NB4 (cell line): Measurements from ENCODE around the gene NOD1.
A peak's percentile ranks its signal among the peaks of the same experiment; 100 is the strongest.

Experiments used
- DNase-seq: peaks from one replicate; pipeline ENCODE4 v3.0.0; 2010; ENCODE audit warnings: low read depth
- H3K4me3 ChIP-seq: one replicate; pipeline ENCODE4 v1.5.1; 2011; ENCODE audit warnings: mild to moderate bottlenecking, low read depth, low read length, moderate library complexity
- CTCF ChIP-seq: IDR thresholded peaks from one replicate; pipeline ENCODE4 v1.5.1; 2012; ENCODE audit warnings: low read depth, low read length
- MAX ChIP-seq: IDR thresholded peaks from 2 replicates; pipeline ENCODE4 v1.6.1; 2011; ENCODE audit warnings: low read depth, low read length
- MYC ChIP-seq: IDR thresholded peaks from 2 replicates; pipeline ENCODE4 v1.6.1; 2011; ENCODE audit warnings: low read depth, low read length
- POLR2A ChIP-seq: IDR thresholded peaks from 2 replicates; pipeline ENCODE4 v1.6.1; 2011; ENCODE audit warnings: mild to moderate bottlenecking; ENCODE audit not compliant: insufficient read length; ENCODE audit errors: extremely low read depth

Gene NOD1

GRCh38 chr7:30450983-30451497 lies 27.5 kb downstream of the NOD1 start:
- H3K4me3 ChIP-seq = no peak overlapping the region
- TF ChIP-seq MAX (no peak), CTCF (no peak), POLR2A (no peak), MYC (no peak)
- DNase-seq = no peak

DNA sequence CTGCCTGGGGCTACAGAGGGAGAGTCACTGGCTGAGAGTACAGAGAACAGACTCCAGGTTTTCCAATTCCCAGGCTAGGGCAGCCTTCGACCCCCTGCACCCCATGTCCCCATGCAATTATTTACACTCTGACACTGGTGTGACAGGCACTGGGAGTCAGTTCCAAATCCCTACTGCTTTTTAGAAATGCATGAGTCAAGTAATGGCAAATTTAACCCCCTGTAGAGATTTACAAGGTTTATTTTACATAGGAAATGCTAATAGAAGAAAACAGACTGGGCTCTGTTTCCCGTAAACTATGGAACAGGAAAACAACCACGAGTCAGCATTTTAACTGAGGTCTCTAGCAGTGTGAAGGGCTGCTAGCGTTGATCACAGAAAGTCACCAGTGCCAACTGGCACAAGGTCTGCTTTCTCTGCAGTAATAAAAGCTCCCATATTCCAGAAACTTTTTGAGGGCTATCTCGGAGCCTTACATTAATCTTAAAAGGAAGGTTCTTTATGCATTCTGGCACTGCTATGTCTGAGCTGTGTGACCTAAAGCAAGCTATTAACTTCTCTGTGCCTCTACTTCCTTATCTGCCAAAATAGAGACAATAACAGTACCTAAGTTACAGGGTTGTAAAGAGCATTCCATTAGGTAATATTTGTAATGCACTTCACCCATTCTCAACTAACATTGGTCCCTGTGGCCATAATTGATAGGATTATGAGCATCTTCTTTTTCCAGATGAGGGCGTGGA lies 28.2 kb downstream of the NOD1 start:
- TF ChIP-seq POLR2A = no peak
- H3K4me3 ChIP-seq = no peak overlapping the region
- DNase-seq = no peak

DNA sequence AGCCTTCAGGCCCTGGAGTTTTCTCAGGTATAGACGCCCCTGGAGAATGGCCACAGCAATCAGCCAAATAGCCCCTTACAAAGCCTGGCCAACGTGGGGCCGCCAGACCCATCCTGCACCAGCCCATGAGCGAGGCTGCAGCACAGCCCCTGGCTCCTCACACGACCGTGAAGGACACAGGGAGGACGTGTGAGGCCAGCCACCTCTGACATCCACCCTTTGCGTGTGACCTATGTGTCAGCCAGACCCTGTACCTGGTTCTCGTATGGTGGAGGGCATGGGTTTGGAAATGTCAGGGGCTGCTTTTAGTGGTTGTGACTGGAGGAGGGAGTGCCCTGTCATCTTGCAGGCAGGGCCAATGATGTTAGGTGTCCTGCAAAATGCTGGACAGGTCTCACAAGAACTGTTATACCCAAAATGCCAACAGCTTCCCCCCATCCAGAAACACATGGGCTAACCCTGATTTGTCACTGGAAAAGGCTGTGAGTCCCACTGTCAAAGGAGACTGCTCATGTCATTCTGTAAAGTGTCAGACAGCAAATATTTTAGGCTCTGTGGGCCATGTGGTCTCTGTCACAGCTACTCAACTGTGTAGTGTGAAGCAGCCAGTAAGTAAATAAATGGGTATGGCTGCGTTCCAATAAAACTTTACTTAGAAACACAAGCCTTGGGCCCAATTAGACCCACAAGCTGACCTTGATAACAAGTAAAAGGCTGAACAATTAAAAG lies 30.0 kb downstream of the NOD1 start:
- TF ChIP-seq MYC (no peak), CTCF (no peak)
- DNase-seq = no peak
- H3K4me3 ChIP-seq = no peak overlapping the region

DNA sequence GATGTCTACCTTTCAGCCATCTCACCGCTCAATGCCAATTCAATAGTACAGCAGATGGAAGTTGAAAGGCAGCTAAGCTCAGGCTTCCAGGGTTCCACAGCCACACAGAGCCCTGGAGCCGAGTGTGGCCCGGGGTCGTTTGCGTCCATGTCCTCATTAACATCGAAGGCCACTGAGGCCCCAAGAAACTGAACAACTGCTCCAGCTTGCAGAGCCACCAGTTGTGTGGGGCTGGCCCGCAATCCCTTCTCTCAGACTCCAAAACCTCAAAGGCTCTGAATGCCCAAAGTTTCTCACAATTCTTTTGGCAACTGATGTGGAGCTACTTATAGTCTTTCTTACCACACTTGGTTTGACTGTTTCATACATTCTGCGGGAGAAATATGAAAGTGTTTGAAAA lies 31.1 kb downstream of the NOD1 start:
- no peak overlapping the region for H3K4me3 ChIP-seq
- TF ChIP-seq CTCF (no peak), POLR2A (no peak), MAX (no peak), MYC (no peak)

DNA sequence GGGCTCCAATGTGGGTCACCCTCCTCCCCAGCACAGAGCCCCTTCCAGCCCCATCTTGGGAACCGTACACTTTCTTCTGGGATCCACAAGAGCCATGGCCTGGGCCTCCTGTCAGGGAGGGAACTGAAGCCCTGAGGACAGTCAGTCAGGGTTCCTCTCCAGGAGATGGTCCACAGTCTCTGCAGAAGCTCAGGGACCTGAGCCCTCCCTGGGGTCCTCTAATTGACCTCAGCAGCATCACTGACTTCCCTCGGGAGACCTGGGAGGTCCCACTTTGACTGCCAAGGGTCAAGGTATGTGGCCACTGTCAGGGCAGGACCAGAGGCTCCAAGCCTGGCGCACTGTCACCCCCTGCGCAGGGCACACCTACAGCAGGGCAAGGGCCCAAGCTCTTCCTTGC lies 32.3 kb downstream of the NOD1 start:
- no peak overlapping the region for H3K4me3 ChIP-seq
- TF ChIP-seq CTCF = no peak
- no peak for TF ChIP-seq MAX
- no peak for TF ChIP-seq MYC
- TF ChIP-seq POLR2A = no peak
- DNase-seq = no peak

More for the DNA sequence above, 31.1 kb downstream of the NOD1 start:
- DNase-seq = no peak

GRCh38 chr7:30445770-30446169 lies 32.8 kb downstream of the NOD1 start:
- H3K4me3 ChIP-seq = no peak overlapping the region
- peak; percentile 99 for DNase-seq
- peak; percentile 94 for TF ChIP-seq MYC
- peak; percentile 85 for TF ChIP-seq CTCF
- no peak for TF ChIP-seq POLR2A
- TF ChIP-seq MAX = peak; percentile 86
